Stomach (tissue), 9 donors: Measurements from ENCODE around the gene OR7G3. TPM values are rescaled to one million over a fixed set of nuclear protein-coding genes. Genes with fewer than 3 reads are reported as not detected.

Experiments used
- DNase-seq, 2 donors: peaks; one replicate each; pipeline versions ENCODE4 v3.0.0 to v3.0.0-alpha.2; 2013 to 2019
- H3K27ac ChIP-seq, 5 donors: fragments of 200-600 bp in 4 of 5; sonication (generic) in 4 of 5; one replicate each; pipeline ENCODE4 v1.5.1; 2013 to 2019; ENCODE audit warnings: mild to moderate bottlenecking in 1 of 5, moderate library complexity in 1 of 5
- H3K27me3 ChIP-seq, 3 donors: fragments of 200-600 bp; sonication (generic); one replicate each; pipeline ENCODE4 v1.5.1; 2017 to 2019; ENCODE audit warnings: mixed run types in 1 of 3
- H3K36me3 ChIP-seq, 4 donors: fragments of 200-600 bp; sonication (generic); 1 replicate in 3 of 4; 2 replicates in 1 of 4; pipeline ENCODE4 v1.5.1; 2016 to 2019
- H3K4me1 ChIP-seq, 4 donors: fragments of 200-600 bp; sonication (generic); one replicate each; pipeline ENCODE4 v1.5.1; 2016 to 2019
- H3K4me3 ChIP-seq, 4 donors: fragments of 200-600 bp; sonication (generic) in 3 of 4; one replicate each; pipeline ENCODE4 v1.5.1; 2016 to 2019; ENCODE audit warnings: mild to moderate bottlenecking in 1 of 4
- H3K9me3 ChIP-seq, 4 donors: fragments of 200-600 bp; sonication (generic); one replicate each; pipeline ENCODE4 v1.5.1; 2016 to 2019
- CTCF ChIP-seq, 7 experiments: fragments of 450-650 bp in 4 of 7; fragments of 200-600 bp in 3 of 7; sonication (generic) in 3 of 7; IDR thresholded peaks; one replicate each; pipeline ENCODE4 v1.5.1; 2016 to 2019; ENCODE audit warnings: antibody characterized with exemption in 7 of 7, control low read depth in 2 of 7, mild to moderate bottlenecking in 1 of 7
- EP300 ChIP-seq: sonication (generic); formaldehyde crosslinking; IDR thresholded peaks from one replicate; pipeline ENCODE4 v1.6.1; 2017; ENCODE audit warnings: antibody characterized with exemption
- POLR2A ChIP-seq, 4 donors: fragments of 450-650 bp; IDR thresholded peaks; one replicate each; pipeline ENCODE4 v1.6.1; 2016; ENCODE audit warnings: antibody characterized with exemption in 4 of 4, control low read depth in 2 of 4, mild to moderate bottlenecking in 1 of 4, moderate library complexity in 1 of 4
- POLR2AphosphoS5 ChIP-seq, 3 donors: sonication (generic); formaldehyde crosslinking; IDR thresholded peaks; one replicate each; pipeline ENCODE4 v1.6.1; 2016; ENCODE audit warnings: antibody characterized with exemption in 3 of 3
- WGBS, 5 donors: extraction: QIAGEN DNeasy Blood & Tissue Kit in 3 of 5; methylation state at CpG; one replicate each; pipeline versions ENCODE4 v1.1.5 to v1.1.7; 2013 to 2018; 5-methylcytosine and 5-hydroxymethylcytosine counted together
- intact Hi-C: fragments of 100-400 bp; cut with DNase I; formaldehyde crosslinking; loops from one replicate; pipeline ENCODE4 v1.15.1; 2023; ENCODE audit warnings: low total_unique reads
- polyA plus RNA-seq, 3 donors: library from polyadenylated mRNA; stranded (reverse); fragments of 200-250 nt; gene quantifications; one replicate each; pipeline ENCODE4 v1.2.3, GENCODE V29; 2013
- total RNA-seq, 5 donors: library from RNA; depleted of rRNA; stranded (reverse); fragments of >200 nt; gene quantifications; one replicate each; pipeline versions ENCODE4 v1.1.0 to v1.2.3, GENCODE V29; 2014 to 2016
- donor health status: healthy with polysubstance abuse.
- donor health status: Bipolar disorder and iron deficiency.
- donor health status: healthy.

OR7G3 gene
- total and polyA plus RNA-seq, 8 donors = not detected

DNA sequence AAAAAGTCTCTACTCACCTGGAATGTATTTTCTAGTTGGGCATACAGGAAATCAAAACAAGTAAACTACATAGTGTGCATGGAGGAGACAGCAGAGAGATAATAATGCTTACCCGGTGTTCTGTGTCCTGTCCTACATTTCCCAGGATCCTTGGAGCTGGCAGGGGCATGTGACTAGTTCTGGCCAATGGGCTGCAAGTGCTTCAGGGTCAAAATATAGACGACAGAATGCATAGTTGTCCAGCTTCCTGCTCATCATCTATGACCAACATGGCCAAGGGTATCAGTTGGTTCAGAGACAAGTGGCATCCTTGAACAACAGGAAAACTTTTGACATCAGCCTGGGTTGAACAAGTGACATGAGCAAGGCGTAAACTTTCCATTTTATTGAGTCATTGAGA is 21.9 kb upstream of the OR7G3 start:
- WGBS, 5 donors = 94 to 98% (median 98%) methylated on average over 3 of the region's 3 CpGs
- H3K9me3 ChIP-seq = peaks cover 9 to 52% (median 32%) of the 10 kb centered on the region in 4 donors

GRCh38 chr19:9146882-9147281 is 20.1 kb upstream of the OR7G3 start:
- TF ChIP-seq EP300 (no peak), POLR2A (IDR thresholded peaks at IDR 0.05) (no peak)
- intact Hi-C loops = no loop called here
- DNase-seq = no peak
- H3K27me3 ChIP-seq = no peaks in the 10 kb centered on the region
- H3K4me1 ChIP-seq = peaks cover 0 to 26% (median 5%) of the 10 kb centered on the region in 4 donors
- peaks cover 9 to 34% (median 19%) of the 10 kb centered on the region in 4 donors for H3K9me3 ChIP-seq
- 87 to 100% (median 100%) methylated on average over 1 of the region's 1 CpG for WGBS, 5 donors
- peaks cover 6 to 45% (median 39%) of the 10 kb centered on the region in 4 donors for H3K36me3 ChIP-seq
- H3K4me3 ChIP-seq = no peak overlapping the region
- H3K27ac ChIP-seq = no peak overlapping the region

More for the DNA sequence above, 21.9 kb upstream of the OR7G3 start:
- H3K4me3 ChIP-seq = no peak overlapping the region
- no peaks in the 10 kb centered on the region for H3K27me3 ChIP-seq
- no peak for TF ChIP-seq CTCF (IDR thresholded peaks at IDR 0.05)
- TF ChIP-seq POLR2AphosphoS5 (IDR thresholded peaks at IDR 0.05) = no peak
- DNase-seq = no peak
- H3K27ac ChIP-seq = no peak overlapping the region
- intact Hi-C loops = no loop called here
- H3K36me3 ChIP-seq = peaks cover 10 to 63% (median 57%) of the 10 kb centered on the region in 4 donors
- peaks cover 0 to 10% (median 0%) of the 10 kb centered on the region in 4 donors for H3K4me1 ChIP-seq

GRCh38 chr19:9144920-9145319 is 18.2 kb upstream of the OR7G3 start:
- Histone ChIP-seq H3K4me3 (no peak overlapping the region), H3K9me3 (peaks cover 9 to 16% (median 14%) of the 10 kb centered on the region in 4 donors), H3K27ac (no peak overlapping the region), H3K4me1 (peaks cover 8 to 35% (median 18%) of the 10 kb centered on the region in 4 donors), H3K36me3 (peaks cover 6 to 39% (median 36%) of the 10 kb centered on the region in 4 donors), H3K27me3 (no peaks in the 10 kb centered on the region)
- intact Hi-C loops = no loop called here
- no peak for TF ChIP-seq POLR2A (IDR thresholded peaks at IDR 0.05)
- no peak for TF ChIP-seq EP300
- no peak for TF ChIP-seq POLR2AphosphoS5 (IDR thresholded peaks at IDR 0.05)
- no peak for TF ChIP-seq CTCF (IDR thresholded peaks at IDR 0.05)
- WGBS, 5 donors = 97 to 100% (median 98%) methylated on average over 5 of the region's 5 CpGs
- DNase-seq = no peak

DNA sequence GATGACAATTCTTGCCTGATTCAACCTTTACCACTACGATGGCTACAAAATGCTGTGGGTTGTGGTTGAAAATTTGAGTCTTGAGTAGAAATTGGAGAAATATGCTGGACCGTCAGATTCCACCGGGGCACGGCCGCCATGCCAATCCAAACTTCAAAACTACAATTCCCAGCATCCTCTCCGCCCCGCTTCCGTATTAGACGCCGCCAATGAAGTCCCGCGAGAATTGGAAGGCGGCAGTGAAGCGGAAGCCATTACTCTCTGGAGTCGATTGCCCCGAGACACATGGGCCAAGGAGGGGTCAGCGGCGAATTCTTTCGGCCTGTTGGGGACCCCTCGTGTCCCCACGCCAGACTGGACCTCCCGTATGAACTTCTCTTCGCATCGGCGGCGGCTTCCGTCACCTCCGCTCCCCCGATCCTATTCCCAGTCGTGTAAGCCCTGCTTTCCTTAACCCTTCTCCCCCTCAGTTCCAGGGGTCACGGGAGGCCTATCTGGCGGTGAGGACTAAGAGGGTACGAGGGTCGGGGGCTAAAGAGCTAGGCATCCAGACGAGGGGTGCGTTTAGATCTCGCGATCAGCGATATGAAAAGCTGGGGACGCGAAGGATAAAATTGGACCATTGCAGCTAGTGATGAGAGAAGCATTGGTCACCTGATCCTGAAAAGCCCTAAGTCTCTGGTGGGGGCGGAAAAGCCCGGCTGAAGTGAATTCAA is 13.6 kb upstream of the OR7G3 start, which contains the start of gene ZNF317:
TSS of gene ZNF317 (plus strand) at position 239 of the 716 bp plus-strand sequence. CDS start 15,620 bp downstream, outside the sequence.
- DNase-seq = peak; percentile 93 to 98
- Histone ChIP-seq H3K36me3 (peaks cover 0 to 12% (median 9%) of the 10 kb centered on the region in 4 donors), H3K27ac (peak within 1 kb of the TSS; percentile 78 to 93 (median 90)), H3K9me3 (peaks cover 7 to 10% (median 9%) of the 10 kb centered on the region in 4 donors), H3K27me3 (peaks cover 0 to under 1% (median 0%) of the 10 kb centered on the region in 3 donors), H3K4me1 (peaks cover 8 to 34% (median 24%) of the 10 kb centered on the region in 4 donors), H3K4me3 (peak within 1 kb of the TSS; percentile 71 to 85 (median 78))
- intact Hi-C loops = no loop called here
- peak; percentile 51 to 83 (median 80) for TF ChIP-seq POLR2AphosphoS5 (IDR thresholded peaks at IDR 0.05)
- TF ChIP-seq CTCF (IDR thresholded peaks at IDR 0.05) = no peak
- TF ChIP-seq POLR2A (IDR thresholded peaks at IDR 0.05) = peak in 1 of 4 donors; percentile 14
- peak; percentile 22 for TF ChIP-seq EP300
- WGBS, 5 donors = 0 to 1% (median 1%) methylated on average over 40 to 43 of the region's 43 CpGs
